GM21619 (cell line): ENCODE results near the gene FER1L5.
"Not testable (repeated sequence)": the region's sequence is repeated elsewhere in the genome, so short reads cannot be mapped to it uniquely, and the experiment has no call there.

Experiments
- ATAC-seq: cut with Tn5 transposase; IDR thresholded peaks from one replicate; pipeline ENCODE4 v1.9.1; 2021; ENCODE audit not compliant: unreplicated experiment

Gene FER1L5

DNA sequence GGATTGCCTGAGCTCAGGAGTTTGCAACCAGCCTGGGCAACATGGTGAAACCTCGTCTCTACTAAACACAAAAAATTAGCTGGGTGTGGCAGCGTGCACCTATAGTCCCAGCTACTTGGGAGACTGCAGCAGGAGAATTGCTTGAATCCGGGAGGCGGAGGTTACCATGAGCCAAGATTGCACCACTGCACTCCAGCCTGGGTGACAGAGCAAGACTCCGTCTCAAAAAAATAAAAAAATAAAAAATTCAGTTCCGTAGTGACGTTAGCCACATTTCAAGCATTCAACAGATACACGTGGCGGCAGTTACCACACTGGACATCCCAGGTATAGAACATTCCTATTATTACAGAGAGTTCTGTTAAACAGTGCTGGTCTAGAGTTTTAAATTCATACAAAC, 8.9 kb upstream of the FER1L5 start:
- no peak for ATAC-seq

- no peak for ATAC-seq
Observed at GRCh38 chr2:96636551-96637171, 5.9 kb upstream of the FER1L5 start.

DNA sequence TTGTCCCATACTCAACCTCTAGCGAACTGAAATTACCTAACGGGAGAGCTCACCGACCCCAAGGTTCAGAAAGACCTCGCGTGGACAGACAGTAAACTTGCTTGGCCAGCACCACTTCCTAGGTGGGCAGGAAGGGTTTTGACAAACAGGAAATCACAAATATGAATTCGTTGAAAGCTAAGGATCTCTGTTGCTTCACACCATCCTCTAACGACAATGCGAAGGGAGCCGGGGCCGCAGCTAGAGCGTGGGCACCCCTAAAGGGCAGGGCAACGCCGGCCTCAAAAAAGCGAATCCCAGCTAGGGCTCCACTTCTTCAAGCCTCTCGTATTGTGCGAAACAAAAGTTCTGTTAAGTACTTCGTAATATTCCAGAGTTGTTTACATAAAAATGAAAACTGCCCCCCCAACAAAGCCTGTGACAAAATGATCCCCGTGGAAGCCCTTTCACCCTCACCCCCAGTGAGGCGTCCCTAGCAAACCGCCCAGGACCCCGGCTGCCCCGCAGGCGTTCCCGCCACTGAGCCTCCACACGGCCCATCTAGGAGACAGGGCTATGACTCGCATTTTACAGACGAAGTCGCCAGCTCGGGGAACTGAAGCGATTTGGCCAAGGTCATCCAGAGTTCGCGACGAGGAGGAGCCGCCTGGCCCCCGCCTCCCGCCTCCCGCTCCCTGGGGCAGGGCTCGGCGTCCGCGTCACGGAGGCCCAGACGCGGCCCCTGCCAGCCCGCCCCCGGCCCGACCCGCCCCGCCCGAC, 5.0 kb upstream of the FER1L5 start:
- ATAC-seq: peak; percentile 70

DNA sequence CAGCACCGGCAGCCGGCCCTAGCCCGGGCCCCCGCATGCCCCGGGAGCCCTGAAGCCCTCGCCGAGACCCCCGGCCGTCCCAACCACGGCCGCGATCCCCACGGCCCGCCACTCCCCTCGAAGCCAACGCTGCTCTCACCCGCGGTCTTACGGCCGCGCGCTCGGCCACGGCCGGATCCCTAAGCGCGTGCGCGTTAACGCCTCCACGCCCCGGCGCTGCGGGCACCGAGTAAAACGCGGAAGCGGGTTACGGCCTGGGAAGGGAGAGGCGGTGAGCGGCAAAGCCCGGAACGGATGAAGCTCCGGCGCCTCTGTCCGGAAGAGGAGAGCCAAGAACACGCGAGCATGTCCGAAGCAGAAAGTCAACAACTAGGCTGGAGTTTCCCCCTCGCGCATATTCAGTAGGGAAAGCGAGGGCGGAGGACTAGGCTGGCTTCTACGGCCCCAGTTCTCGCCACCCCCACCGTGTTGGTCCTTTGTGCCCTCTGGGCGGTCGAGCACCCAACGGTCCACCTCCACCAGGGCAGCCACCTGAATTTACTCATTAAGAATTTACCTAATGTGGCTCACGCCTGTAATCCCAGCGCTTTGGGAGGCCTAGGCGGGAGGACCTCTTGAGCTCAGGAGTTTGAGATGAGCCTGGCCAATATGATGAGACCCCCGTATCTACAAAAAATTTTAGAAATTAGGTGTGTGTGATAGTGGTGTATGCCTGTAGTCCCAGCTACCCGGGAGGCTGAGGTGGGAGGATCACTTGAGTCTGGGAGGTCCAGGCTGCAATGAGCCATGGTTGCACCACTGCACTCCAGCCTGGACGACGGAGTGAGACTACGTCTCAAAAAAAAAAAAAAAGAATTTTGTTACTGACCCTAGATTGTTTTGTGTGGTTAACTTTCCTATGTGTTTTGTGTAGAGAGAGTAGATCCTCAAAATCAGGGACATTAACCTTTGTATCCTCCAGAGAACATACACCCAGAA, 4.1 kb upstream of the FER1L5 start, which contains the start of gene KANSL3:
KANSL3 (minus strand) TSS at position 169 of the 978 bp plus-strand sequence. CDS start 1,177 bp downstream, outside the sequence.
- peak; percentile 81 for ATAC-seq

DNA sequence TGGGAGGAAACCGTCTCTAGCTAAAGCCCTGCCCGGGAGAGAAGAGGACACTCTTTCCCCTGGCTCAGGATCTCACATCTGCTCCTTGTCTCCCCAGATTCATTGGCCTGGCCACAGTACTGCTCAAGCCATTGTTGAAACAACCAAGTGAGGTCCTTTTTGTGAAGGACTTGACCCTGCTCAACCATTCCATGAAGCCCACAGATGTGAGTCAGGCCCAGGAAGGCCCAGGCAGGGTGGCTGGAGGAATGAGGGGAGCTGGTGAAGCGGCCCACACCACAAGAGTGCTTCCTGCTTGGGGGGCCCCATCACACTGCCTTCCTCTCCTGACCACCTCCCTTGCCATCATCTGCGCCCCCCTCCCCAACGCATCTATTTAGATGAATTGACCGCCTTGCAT, 5.1 kb downstream of the FER1L5 start:
- ATAC-seq: no peak

- no peak for ATAC-seq
Observed at GRCh38 chr2:96648306-96648930, 5.9 kb downstream of the FER1L5 start.

DNA sequence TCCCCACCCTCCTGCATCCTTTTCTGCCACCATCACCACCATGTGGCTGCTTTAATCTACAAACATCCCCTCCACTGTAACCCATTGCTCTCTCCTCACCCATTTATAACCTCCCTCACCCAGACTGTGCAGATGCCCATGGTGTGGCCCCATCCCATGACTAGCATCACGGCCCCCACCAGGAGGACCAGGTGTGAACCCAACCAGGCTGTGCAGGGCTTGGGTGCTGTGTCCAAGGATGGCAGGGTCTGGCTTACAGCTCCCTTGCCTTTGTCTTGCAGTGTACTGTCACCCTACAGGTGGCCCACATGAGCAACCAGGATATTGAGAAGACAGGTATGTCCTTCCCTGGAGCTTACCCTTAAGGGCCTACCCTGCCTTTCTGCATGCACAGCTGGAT, 6.8 kb downstream of the FER1L5 start:
- ATAC-seq: no peak

DNA sequence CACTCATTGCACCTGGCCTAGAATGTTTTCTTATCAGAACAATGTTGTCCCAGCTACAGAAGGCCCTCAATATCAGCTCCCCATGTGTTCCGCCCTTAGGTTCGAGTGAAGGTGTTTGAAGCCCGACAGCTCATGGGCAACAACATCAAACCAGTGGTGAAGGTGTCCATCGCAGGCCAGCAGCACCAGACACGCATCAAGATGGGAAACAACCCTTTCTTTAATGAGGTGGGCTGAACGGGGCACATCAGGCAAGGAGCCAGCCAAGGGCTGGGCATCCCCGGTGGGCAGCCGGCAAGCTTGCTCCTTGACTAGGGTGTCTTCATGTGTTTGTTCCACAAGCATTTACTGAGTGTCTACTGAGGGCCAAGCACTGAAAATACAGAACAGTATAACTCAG, 9.2 kb downstream of the FER1L5 start:
- no peak for ATAC-seq

DNA sequence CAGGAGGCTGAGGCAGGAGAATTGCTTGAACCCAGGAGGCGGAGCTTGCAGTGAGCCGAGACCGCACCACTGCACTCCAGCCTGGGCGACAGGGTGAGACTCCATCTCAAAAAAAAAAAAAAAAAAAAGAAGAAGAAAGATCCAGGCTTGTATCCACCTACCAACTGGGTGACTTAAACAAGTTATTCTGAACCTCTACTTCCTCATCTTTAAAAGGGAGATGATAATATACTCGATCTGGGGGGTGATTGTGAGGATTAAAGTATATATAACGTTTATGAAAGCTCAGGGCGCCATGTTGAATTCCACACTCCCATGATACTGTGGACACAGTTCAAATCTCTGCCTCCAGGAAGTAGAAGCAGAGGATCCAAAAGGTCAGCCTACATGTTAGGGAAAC, 12.2 kb downstream of the FER1L5 start:
- not testable (repeated sequence) for ATAC-seq

- ATAC-seq: no peak
Observed at GRCh38 chr2:96655526-96655925, 13.0 kb downstream of the FER1L5 start.

DNA sequence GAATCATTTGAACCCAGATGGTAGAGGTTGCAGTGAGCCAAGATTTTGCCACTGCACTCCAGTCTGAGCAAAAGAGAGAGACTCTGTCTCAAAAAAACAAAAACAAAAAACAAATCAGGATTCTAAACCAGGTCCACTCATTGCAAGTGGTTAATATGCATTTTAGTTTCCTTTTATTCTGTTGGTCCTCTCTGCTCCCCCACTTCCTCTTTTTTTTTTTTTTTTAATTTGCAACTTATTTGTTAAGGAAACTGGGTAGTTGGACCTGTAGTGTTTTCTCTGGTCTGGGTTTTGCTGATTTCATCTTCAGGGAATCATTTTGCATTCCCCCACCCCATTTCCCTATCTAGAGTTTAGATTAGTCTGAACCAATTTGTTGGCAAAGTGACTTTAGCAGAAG, 14.0 kb downstream of the FER1L5 start:
- no peak for ATAC-seq

- no peak for ATAC-seq
Observed at GRCh38 chr2:96661324-96661723, 18.8 kb downstream of the FER1L5 start.

- no peak for ATAC-seq
Observed at GRCh38 chr2:96662360-96662759, 19.8 kb downstream of the FER1L5 start.

DNA sequence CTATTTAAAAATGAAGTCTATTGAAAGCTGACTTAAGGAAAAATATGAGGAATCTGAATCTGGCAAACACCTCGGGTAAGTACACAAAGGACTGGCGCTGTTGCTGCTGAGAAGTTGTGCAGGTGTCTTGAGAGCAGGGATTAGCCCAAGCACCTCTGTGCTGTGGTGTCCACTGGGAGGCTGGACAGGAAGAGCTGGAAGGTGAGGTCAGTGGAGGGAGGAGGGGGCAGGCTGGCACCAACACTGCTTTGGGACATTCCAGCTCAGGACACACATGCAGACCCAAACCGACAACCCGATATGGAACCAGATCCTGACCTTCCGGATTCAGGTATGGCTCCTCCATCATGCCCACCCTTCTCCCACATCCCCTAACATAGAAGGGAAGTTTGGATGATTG, 20.6 kb downstream of the FER1L5 start:
- ATAC-seq: no peak

GRCh38 chr2:96663829-96664228, 21.3 kb downstream of the FER1L5 start:
- no peak for ATAC-seq

DNA sequence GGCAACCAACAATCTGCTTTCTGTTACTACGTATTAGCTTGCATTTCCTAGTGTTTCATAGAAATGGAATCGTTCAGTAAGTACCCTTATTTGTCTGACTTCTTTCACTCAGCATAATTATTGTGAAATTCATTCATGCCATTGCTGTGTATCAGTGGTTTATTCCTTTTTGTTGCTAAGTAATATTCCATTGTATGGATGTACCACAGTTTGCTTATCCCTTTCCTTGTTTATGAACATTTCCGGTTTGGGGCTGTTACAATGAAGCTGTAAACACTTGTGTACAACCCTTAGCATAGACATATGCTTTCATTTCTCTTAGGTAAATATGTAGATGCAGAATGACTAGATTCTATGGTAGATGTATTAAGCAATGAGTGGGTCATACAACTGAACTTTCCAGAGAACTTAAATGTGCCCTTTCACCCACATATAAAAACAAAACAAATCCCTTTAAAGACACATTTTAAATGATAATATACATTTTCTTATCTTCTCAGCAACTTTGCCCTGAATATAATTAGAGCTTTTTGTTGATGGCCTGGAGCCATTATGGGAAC, 21.9 kb downstream of the FER1L5 start:
- no peak for ATAC-seq

GRCh38 chr2:96665083-96665569, 22.6 kb downstream of the FER1L5 start:
- ATAC-seq: no peak

DNA sequence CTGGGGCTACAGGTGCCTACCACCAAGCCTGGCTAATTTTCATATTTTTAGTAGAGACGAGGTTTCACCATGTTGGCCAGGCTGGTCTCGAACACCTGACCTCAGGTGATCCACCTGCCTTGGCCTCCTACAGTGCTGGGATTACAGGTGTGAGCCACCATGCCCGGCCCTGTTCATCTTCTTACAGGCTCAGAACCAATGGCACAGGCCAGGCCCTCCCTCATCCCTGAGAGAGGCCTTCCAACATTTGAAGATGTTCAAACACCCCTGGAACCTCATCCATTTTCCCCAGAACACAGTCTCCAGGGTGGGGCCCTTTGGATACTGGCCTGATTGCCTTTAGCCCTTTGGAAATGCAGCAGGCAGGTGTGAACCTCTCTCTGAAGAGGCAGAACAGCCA, 23.2 kb downstream of the FER1L5 start:
- ATAC-seq: not testable (repeated sequence)

GRCh38 chr2:96668771-96669170, 26.2 kb downstream of the FER1L5 start:
- no peak for ATAC-seq

DNA sequence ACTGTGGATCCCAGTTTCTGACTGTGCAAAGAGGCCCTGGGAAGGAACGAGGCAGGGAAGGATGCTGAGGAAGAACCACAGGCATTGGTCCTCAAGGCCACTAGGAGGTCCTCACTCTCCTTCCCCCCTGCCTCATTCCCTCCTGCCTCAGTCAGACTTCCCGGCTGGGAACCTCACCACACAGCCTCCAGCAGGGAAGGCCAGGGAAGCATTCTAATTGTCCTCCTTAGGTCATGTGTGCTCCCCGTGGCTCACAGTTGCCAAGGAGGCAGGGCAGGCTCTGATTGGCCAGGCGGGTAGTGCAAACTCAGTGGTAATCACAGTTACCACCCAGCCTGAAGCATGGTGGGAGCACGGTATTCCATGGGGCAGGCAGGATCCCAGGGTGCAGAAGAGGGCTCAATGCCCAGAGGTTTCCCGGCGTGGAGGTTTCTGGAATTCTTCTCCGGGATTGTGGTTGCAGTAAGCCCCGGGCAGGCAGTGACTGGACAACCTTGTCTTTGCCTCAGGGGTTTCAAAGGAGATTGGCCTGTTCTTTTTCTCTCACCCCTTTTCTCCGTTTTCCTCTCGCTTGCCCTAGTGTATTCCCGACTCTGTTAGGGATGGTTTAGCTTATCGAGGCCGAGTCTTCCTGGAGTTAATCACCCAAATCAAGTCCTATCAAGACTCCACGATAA, 27.1 kb downstream of the FER1L5 start:
- ATAC-seq: no peak
